ENCODE measurements around the gene NACC1. TPM values are rescaled to one million over a fixed set of nuclear protein-coding genes. Genes with fewer than 3 reads are reported as not detected.

The NACC1 gene
- total and polyA plus RNA-seq, 2 experiments from 2014 or later, result 12.4 to 260 TPM

DNA sequence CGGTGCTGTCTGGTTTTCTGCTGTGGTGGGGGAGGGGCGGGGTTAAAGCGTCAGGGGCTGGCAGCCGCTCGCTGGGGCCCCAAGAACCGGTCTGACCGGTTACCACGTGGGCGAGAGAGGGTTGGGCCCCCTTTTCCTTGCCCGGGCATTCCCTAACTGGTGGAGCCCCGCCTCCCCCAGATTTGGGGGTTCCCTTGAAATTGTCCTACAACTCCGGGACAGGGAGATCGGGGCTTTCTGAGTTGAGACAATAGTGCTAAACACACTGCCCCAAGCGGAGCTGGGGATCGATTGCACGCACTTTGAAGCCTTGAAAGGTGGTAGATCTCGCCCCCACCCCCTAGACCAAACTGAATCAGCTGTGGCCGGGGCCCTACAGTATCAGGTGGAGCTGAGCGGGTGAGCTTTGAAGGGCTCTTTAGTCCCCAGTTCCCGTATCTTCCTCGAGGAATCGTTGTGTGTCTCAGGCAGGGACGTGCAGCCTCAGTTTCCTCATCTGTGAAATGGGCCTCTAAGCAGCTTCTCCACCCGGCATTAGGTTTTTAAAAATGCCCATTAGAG lies 36.9 kb downstream of the NACC1 start (continued):
- TF ChIP-seq, protein P1, sequence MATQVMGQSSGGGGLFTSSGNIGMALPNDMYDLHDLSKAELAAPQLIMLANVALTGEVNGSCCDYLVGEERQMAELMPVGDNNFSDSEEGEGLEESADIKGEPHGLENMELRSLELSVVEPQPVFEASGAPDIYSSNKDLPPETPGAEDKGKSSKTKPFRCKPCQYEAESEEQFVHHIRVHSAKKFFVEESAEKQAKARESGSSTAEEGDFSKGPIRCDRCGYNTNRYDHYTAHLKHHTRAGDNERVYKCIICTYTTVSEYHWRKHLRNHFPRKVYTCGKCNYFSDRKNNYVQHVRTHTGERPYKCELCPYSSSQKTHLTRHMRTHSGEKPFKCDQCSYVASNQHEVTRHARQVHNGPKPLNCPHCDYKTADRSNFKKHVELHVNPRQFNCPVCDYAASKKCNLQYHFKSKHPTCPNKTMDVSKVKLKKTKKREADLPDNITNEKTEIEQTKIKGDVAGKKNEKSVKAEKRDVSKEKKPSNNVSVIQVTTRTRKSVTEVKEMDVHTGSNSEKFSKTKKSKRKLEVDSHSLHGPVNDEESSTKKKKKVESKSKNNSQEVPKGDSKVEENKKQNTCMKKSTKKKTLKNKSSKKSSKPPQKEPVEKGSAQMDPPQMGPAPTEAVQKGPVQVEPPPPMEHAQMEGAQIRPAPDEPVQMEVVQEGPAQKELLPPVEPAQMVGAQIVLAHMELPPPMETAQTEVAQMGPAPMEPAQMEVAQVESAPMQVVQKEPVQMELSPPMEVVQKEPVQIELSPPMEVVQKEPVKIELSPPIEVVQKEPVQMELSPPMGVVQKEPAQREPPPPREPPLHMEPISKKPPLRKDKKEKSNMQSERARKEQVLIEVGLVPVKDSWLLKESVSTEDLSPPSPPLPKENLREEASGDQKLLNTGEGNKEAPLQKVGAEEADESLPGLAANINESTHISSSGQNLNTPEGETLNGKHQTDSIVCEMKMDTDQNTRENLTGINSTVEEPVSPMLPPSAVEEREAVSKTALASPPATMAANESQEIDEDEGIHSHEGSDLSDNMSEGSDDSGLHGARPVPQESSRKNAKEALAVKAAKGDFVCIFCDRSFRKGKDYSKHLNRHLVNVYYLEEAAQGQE (IDR thresholded peaks at IDR 0.05; ENCODE audit: unreplicated experiment), result no peak
- TF ChIP-seq ZNF462 (CRISPR knock-in tag; IDR thresholded peaks at IDR 0.05) (no peak), CREB1 (CRISPR knock-in tag; IDR thresholded peaks at IDR 0.05; ENCODE audit: low read depth) (peak; percentile 76)

Data from GM23338 (cell line).